ENCODE results near the gene TBC1D22A. TPM values are rescaled to one million over a fixed set of nuclear protein-coding genes. Genes with fewer than 3 reads are reported as not detected.
A peak's percentile ranks its signal among the peaks of the same experiment; 100 is the strongest.
"Not testable (repeated sequence)": the region's sequence is repeated elsewhere in the genome, so short reads cannot be mapped to it uniquely, and the experiment has no call there.

The TBC1D22A gene
- total RNA-seq, 2 experiments from 2014 or later: 36.0 to 38.0 TPM

DNA sequence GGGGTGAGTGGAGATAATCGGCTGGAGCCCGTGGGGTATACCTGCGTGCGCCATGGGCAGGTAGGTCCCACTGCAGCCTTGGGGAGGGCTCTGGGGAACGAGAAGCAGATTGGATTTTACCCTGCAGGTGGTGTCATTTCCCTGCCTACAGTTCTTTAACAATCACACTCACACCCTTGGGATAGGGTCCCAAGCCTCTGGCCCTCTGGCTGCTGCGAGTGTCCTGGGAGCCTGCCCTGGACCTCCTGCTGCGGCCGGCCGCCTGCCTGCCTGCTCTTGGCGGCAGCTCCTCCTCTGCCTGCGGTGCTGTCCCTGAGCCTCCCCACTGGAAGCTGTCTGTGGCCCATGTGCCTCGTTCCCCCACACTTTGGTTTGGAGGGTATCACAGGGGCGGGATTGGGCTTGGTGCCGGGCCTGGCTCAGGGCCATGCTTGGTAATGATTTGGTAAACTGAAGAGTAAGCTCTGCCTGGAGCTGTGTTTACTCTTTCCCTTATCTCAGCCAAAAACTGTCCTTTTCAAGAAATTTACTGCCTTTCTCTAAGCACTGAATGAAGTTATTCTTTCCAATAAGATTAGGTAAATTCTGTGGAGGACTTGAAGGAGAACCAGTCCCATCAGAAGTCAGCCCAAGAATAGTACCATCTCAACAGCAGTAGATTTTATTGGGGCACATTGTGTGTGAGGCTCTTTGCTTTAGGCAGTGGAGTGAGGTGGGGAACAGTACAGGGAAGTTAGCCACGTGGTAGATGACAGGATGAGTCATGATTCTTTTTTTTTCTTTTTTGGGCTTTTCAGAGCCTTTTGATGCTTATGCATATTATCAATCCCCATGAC lies 53.7 kb downstream of the TBC1D22A start:
- H3K4me3 Mint-ChIP-seq: no peak overlapping the region
- H3K9me3 Mint-ChIP-seq (ENCODE audit: low read depth): peaks cover 6% of the 10 kb centered on the region
- ATAC-seq (peak; percentile 78), DNase-seq (no peak)
- intact Hi-C loops (cut with DNase I, micrococcal nuclease): no loop called here
- H3K4me1 Mint-ChIP-seq: peaks cover 36% of the 10 kb centered on the region
- no peak overlapping the region for H3K27ac Mint-ChIP-seq
- ChIA-PET POLR2A (no interaction called here), CTCF (interaction anchor here (0.6 to 1.4 kb wide), 3 partner anchors 9 to 14 kb away, joined by 3 to 9 read pairs (median 5); no protein-coding TSS in a partner anchor)
- H3K27me3 Mint-ChIP-seq: no peaks in the 10 kb centered on the region
- peaks cover 45% of the 10 kb centered on the region for H3K36me3 Mint-ChIP-seq (ENCODE audit: low read depth)

DNA sequence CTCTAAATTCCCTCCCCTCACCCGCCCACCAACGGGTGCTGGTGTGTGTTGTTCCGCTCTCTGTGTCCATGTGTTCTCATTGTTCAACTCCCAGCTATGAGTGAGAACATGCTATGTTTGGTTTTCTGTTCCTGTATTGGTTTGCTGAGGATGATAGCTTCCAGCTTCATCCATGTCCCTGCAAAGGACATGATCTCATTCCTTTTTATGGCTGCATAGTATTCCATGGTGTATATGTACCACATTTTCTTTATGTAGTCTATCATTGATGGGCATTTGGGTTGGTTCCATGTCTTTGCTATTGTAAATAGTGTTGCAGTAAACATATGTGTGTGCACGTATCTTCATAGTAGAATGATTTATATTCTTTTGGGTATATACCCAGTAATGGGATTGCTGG lies 54.9 kb downstream of the TBC1D22A start:
- peaks cover 45% of the 10 kb centered on the region for H3K36me3 Mint-ChIP-seq (ENCODE audit: low read depth)
- H3K27ac Mint-ChIP-seq; H3K27me3 Mint-ChIP-seq; H3K4me3 Mint-ChIP-seq; ATAC-seq; intact Hi-C loops (cut with DNase I, micrococcal nuclease); H3K9me3 Mint-ChIP-seq (ENCODE audit: low read depth); DNase-seq: not testable (repeated sequence)
- ChIA-PET CTCF (interaction anchor here (0.8 to 1.4 kb wide), 2 partner anchors 15 to 19 kb away, joined by 4 to 9 read pairs; no protein-coding TSS in a partner anchor), POLR2A (interaction anchor here (0.6 kb wide), 1 partner anchor 513 kb away, joined by 3 read pairs; no protein-coding TSS in a partner anchor)
- peaks cover 38% of the 10 kb centered on the region for H3K4me1 Mint-ChIP-seq

DNA sequence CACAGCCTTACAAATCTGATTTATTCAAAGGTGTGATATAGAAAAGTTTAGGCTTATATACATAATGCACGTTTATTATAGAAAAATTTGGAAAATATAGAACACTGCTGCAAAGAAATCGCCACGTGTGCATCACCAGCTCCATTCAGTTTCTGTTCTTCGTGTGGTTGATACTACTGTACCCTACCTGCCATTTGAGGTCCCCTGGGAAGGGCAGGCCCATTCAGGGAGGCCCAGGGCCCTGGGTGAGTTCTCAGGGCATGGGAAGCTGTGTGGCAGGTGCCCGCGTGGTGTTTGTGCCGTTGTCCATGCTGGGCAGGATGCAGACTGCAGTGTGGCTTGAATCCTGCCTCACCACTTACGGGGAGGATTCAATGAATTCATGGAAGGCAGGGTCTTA lies 60.8 kb downstream of the TBC1D22A start:
- peaks cover 2% of the 10 kb centered on the region for H3K9me3 Mint-ChIP-seq (ENCODE audit: low read depth)
- H3K4me3 Mint-ChIP-seq: no peak overlapping the region
- ATAC-seq (no peak), DNase-seq (no peak)
- no peaks in the 10 kb centered on the region for H3K27me3 Mint-ChIP-seq
- CTCF ChIA-PET: interaction anchor here (2.1 kb wide), 1 partner anchor 20 kb away, joined by 6 read pairs; no protein-coding TSS in a partner anchor
- peaks cover 24% of the 10 kb centered on the region for H3K4me1 Mint-ChIP-seq
- no peak overlapping the region for H3K27ac Mint-ChIP-seq
- POLR2A ChIA-PET: no interaction called here
- H3K36me3 Mint-ChIP-seq (ENCODE audit: low read depth): peaks cover 27% of the 10 kb centered on the region
- intact Hi-C loops (cut with DNase I, micrococcal nuclease): no loop called here

- intact Hi-C loops (cut with DNase I, micrococcal nuclease): no loop called here
- Mint-ChIP-seq H3K4me3 (no peak overlapping the region), H3K27ac (no peak overlapping the region), H3K36me3 (ENCODE audit: low read depth) (peaks cover 29% of the 10 kb centered on the region), H3K4me1 (peaks cover 23% of the 10 kb centered on the region), H3K27me3 (no peaks in the 10 kb centered on the region), H3K9me3 (ENCODE audit: low read depth) (peaks cover 2% of the 10 kb centered on the region)
- CTCF ChIA-PET: interaction anchor here (2.1 kb wide), 1 partner anchor 21 kb away, joined by 6 read pairs; no protein-coding TSS in a partner anchor
- POLR2A ChIA-PET: no interaction called here
- no peak for ATAC-seq
- no peak for DNase-seq
These were observed 61.2 kb downstream of the TBC1D22A start for GRCh38 chr22:46823654-46824053.

DNA sequence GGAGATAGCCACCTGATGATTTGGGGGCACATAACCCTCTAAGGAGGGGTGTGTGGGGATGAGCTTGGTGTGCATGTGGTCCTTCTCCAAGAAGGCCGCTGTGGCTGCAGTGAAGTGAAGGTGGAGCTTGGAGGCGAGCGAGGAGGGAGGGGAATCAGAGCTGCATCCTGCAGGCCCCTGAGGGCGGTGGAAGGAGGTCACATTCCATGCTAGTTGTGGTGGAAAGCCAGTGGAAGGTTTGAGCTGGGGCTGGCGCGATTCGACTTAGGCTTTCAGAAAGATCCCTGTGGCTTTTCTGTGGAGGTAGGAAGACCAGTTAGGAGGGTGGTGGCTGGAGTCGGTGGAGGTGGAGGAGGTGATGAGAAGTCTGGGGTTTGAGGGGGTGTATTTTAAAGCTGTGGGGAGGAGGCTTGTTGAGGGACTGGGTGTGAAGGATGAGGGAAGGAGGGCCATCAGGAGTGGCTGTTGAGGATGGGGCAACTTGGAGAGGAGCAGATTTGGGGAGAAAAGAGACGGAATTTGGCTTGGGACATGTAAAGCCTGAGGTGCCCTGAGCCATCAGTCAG lies 62.0 kb downstream of the TBC1D22A start:
- CTCF ChIA-PET: interaction anchor here (0.5 to 2.1 kb wide), 3 partner anchors 21 to 218 kb away, joined by 3 to 6 read pairs (median 4); no protein-coding TSS in a partner anchor
- intact Hi-C loops (cut with DNase I, micrococcal nuclease): no loop called here
- no peak for ATAC-seq

DNA sequence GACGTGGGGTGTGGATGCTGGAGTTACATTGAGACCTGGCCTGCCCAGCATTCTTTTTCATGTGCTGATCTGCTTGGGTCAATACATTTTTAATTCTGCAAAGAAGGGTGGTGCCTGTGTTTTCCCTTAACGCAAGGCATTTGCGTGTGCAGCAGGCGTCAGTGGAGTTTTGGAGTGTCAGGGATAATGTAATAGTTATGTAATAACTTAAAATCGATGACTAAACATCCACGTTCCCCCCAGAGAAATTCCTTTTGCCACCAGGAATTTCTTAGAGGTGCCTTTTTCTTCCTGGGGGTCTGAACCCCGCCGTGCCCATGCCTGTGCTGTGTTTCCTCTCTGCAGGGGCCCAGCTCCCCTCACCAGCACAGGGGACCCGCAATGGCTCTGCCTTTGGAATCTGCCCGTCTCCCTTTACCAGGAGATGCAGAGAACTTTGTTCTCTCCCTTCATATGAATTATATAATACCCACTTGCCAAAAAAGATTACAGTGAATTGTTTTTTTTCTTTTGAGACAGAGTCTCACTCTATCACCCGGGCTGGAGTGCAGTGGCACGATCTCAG lies 62.6 kb downstream of the TBC1D22A start:
- CTCF ChIA-PET: interaction anchor here (0.6 to 0.9 kb wide), 2 partner anchors 11 to 96 kb away, joined by 3 to 4 read pairs; no protein-coding TSS in a partner anchor

More for the DNA sequence above, 62.0 kb downstream of the TBC1D22A start:
- H3K36me3 Mint-ChIP-seq (ENCODE audit: low read depth): peaks cover 32% of the 10 kb centered on the region
- POLR2A ChIA-PET: no interaction called here
- no peak overlapping the region for H3K27ac Mint-ChIP-seq
- H3K9me3 Mint-ChIP-seq (ENCODE audit: low read depth): peaks cover 2% of the 10 kb centered on the region
- peaks cover 19% of the 10 kb centered on the region for H3K4me1 Mint-ChIP-seq
- H3K4me3 Mint-ChIP-seq: no peak overlapping the region
- DNase-seq: no peak
- no peaks in the 10 kb centered on the region for H3K27me3 Mint-ChIP-seq

DNA sequence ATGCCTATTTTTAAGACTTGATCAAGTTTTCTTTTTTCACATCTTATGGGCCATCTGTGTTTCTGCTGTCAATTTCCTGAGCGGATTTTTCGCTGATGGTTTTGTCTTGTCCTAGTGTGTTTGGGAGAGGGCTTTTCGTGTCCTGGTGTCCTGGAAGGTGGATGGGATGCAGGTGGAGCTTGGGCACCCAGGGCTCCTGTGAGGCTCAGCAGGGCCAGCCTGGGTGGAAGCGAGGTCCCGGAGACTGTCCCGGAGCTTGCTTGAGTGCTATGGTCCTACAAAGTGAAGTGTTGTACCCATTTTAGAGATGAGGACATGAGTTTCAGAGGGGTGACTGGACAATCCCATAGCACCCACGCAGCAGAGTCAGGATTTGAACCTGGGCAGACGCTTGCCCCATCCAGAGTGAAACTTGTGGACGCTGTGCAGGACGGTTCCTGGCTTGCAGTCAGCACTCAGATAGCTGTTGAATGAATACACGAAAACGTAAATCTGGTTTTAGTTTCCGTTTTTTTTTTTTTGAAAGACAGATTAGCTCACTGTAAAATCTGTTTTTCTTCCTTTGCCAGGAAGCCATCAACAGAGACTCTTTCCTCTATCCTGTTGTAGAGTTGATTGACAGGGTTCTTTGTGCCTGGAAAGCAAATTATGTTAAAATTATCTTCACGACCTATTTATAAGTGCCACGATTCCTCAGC lies 64.1 kb downstream of the TBC1D22A start:
- CTCF ChIA-PET: interaction anchor here (0.6 to 0.9 kb wide), 3 partner anchors 10 to 68 kb away, joined by 3 read pairs; no protein-coding TSS in a partner anchor
- no peaks in the 10 kb centered on the region for H3K9me3 Mint-ChIP-seq (ENCODE audit: low read depth)
- no peak overlapping the region for H3K27ac Mint-ChIP-seq
- H3K4me3 Mint-ChIP-seq: no peak overlapping the region
- peaks cover 15% of the 10 kb centered on the region for H3K4me1 Mint-ChIP-seq
- POLR2A ChIA-PET: no interaction called here
- intact Hi-C loops (cut with DNase I, micrococcal nuclease): no loop called here
- ATAC-seq (no peak), DNase-seq (no peak)
- peaks cover 30% of the 10 kb centered on the region for H3K36me3 Mint-ChIP-seq (ENCODE audit: low read depth)
- H3K27me3 Mint-ChIP-seq: no peaks in the 10 kb centered on the region

More for the DNA sequence above, 62.6 kb downstream of the TBC1D22A start:
- Mint-ChIP-seq H3K4me1 (peaks cover 19% of the 10 kb centered on the region), H3K9me3 (ENCODE audit: low read depth) (no peaks in the 10 kb centered on the region), H3K27me3 (no peaks in the 10 kb centered on the region), H3K27ac (no peak overlapping the region), H3K4me3 (no peak overlapping the region), H3K36me3 (ENCODE audit: low read depth) (peaks cover 33% of the 10 kb centered on the region)
- intact Hi-C loops (cut with DNase I, micrococcal nuclease): no loop called here
- DNase-seq: no peak
- POLR2A ChIA-PET: no interaction called here
- no peak for ATAC-seq

- DNase-seq (no peak), ATAC-seq (no peak)
- Mint-ChIP-seq H3K9me3 (ENCODE audit: low read depth) (no peaks in the 10 kb centered on the region), H3K27ac (no peak overlapping the region), H3K4me3 (no peak overlapping the region), H3K4me1 (peaks cover 15% of the 10 kb centered on the region), H3K27me3 (no peaks in the 10 kb centered on the region), H3K36me3 (ENCODE audit: low read depth) (peaks cover 30% of the 10 kb centered on the region)
- intact Hi-C loops (cut with DNase I, micrococcal nuclease): no loop called here
- CTCF ChIA-PET: interaction anchor here (0.9 kb wide), 1 partner anchor 67 kb away, joined by 3 read pairs; no protein-coding TSS in a partner anchor
- POLR2A ChIA-PET: no interaction called here
These were observed 64.8 kb downstream of the TBC1D22A start for GRCh38 chr22:46827136-46827780.

DNA sequence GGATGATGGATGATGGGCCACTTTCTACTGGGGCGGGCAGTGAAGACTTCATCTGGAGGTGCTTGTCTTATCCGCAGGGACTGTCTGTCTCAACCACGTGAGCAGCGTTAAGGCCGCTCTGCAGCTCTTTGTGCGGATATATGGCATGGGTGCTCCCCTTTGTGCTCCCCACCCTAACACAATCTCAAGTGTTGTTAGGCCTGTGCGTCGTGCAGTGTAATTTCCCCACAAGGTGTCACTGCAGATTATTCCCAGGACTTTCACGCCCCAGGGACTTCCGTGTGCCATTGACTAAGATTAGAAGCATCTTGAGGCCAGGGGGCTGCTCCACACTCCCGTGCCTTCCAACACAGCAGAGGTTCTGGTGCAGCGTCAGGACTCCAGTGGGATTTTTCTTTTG lies 65.3 kb downstream of the TBC1D22A start:
- H3K4me1 Mint-ChIP-seq: peaks cover 15% of the 10 kb centered on the region
- no peak overlapping the region for H3K4me3 Mint-ChIP-seq
- H3K9me3 Mint-ChIP-seq (ENCODE audit: low read depth): no peaks in the 10 kb centered on the region
- peaks cover 32% of the 10 kb centered on the region for H3K36me3 Mint-ChIP-seq (ENCODE audit: low read depth)
- H3K27ac Mint-ChIP-seq: no peak overlapping the region
- POLR2A ChIA-PET: no interaction called here
- no peak for ATAC-seq
- H3K27me3 Mint-ChIP-seq: no peaks in the 10 kb centered on the region
- CTCF ChIA-PET: interaction anchor here (0.9 kb wide), 1 partner anchor 67 kb away, joined by 3 read pairs; no protein-coding TSS in a partner anchor
- intact Hi-C loops (cut with DNase I, micrococcal nuclease): no loop called here
- DNase-seq: no peak

DNA sequence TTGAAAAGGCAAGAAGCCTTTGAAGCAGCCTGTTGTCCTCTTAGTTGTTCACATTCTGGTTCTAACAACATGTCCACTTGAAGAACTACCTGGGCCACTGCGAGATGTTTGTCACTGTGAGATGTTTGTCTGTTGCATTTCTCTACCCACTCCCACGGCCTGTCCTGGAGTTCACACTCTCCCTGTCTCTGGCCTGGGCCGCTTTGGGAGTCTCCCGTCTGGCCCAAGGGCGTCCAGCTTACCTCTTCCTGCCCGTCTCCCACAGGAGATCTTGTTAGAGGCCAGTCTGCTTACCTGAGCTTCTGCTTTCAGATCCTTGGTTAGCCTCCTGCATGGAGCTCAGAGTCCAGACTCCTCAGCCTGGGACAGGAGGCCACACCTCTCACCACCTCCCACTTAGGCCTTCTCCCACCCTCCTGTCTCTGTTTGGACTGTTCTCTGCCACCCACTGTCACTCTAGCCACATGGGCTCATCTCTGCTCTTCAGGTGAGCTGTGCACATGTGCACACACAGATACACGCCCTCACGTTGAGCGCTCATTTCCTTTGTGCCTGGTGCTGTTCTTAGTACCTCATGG lies 66.0 kb downstream of the TBC1D22A start:
- H3K9me3 Mint-ChIP-seq (ENCODE audit: low read depth): peaks cover 1% of the 10 kb centered on the region
- ATAC-seq (no peak), DNase-seq (no peak)
- peaks cover 35% of the 10 kb centered on the region for H3K36me3 Mint-ChIP-seq (ENCODE audit: low read depth)
- peaks cover 15% of the 10 kb centered on the region for H3K4me1 Mint-ChIP-seq
- CTCF ChIA-PET: no interaction called here
- H3K27ac Mint-ChIP-seq: no peak overlapping the region
- no peaks in the 10 kb centered on the region for H3K27me3 Mint-ChIP-seq
- POLR2A ChIA-PET: interaction anchor here (0.7 kb wide), 1 partner anchor 44 kb away, joined by 3 read pairs; no protein-coding TSS in a partner anchor
- intact Hi-C loops (cut with DNase I, micrococcal nuclease): no loop called here
- no peak overlapping the region for H3K4me3 Mint-ChIP-seq

Measured in activated CD4-positive, alpha-beta T cell treated with anti-CD3 and anti-CD28 coated beads for 36 hours (primary cell).